Measurements from ENCODE around the gene RPAP3. TPM values are rescaled to one million over a fixed set of nuclear protein-coding genes. Genes with fewer than 3 reads are reported as not detected.
A peak's percentile ranks its signal among the peaks of the same experiment; 100 is the strongest.

Gene RPAP3
- total and polyA plus RNA-seq, 9 of the 15 experiments (the other 6 are each of a cell fraction or from before 2014, with no cell fraction given) = 40.0 to 92.1 (median 54.1) TPM

GRCh38 chr12:47636908-47637780, 68.7 kb downstream of the RPAP3 start:
- WGBS (ENCODE audit: insufficient coverage, low coverage, missing lambda C conversion rate) = 31% methylated on average over 8 of the region's 8 CpGs
- Histone ChIP-seq H3K9ac (ENCODE audit: insufficient read depth in 1 of 2, low read depth in 2 of 2, low read length in 2 of 2) (no peak overlapping the region), H3K27ac (ENCODE audit: extremely low read depth, low read depth, low read length) (peak overlapping the region; percentile 26; the same call in 1 of the 3 replicates), H3K4me1 (replicated peaks in 1 of 2; ENCODE audit: control insufficient read depth in 2 of 2, insufficient read depth in 2 of 2, low read length in 2 of 2) (peaks cover 0 to 7% of the 10 kb centered on the region in 2 experiments; a peak in 2 of 5 replicates), H3K9me1 (ENCODE audit: control insufficient read depth, insufficient read depth, low read length) (no peaks in the 10 kb centered on the region), H3K36me3 (ENCODE audit: control insufficient read depth, insufficient read depth, low read length) (peaks cover 3% of the 10 kb centered on the region; the same call in 2 of the 3 replicates), H2AFZ (ENCODE audit: low read depth, low read length) (no peak overlapping the region), H3K79me2 (ENCODE audit: control insufficient read depth, insufficient read depth, low read length) (no peaks in the 10 kb centered on the region), H4K20me1 (replicated peaks; ENCODE audit: control insufficient read depth, insufficient read depth, low read length) (no peaks in the 10 kb centered on the region), H3K4me3 (no peak overlapping the region), H3K27me3 (ENCODE audit: control insufficient read depth in 2 of 2, insufficient read depth in 2 of 2, low read length in 2 of 2) (no peaks in the 10 kb centered on the region), H3K9me3 (replicated peaks; ENCODE audit: control insufficient read depth, insufficient read depth, low read depth, low read length) (peaks cover 7% of the 10 kb centered on the region), H3K4me2 (ENCODE audit: insufficient read depth, low read length) (no peak overlapping the region)
- intact Hi-C loops (cut with micrococcal nuclease) = loop anchor here (5.0 kb wide), 1 partner anchor 90 kb away; no protein-coding TSS in a partner anchor
- ATAC-seq (peak; percentile 88), DNase-seq (ENCODE audit: extremely low read depth in 1 of 4, low spot score in 3 of 4) (peak in 2 of 4 experiments; percentile 17 to 78), FAIRE-seq (peak; percentile 87)
- POLR2A ChIA-PET = interaction anchor here (0.8 to 1.0 kb wide), 3 partner anchors 10 to 251 kb away, joined by 3 read pairs; no protein-coding TSS in a partner anchor
- in situ Hi-C loops (cut with MboI) = no loop called here
- CTCF ChIA-PET (ENCODE audit: low intra/inter-chr PET ratio) = no interaction called here
- BruUV-seq (replicated peaks) = no TSS peak
- TF ChIP-seq DACH1 (IDR thresholded peaks at IDR 0.05; ENCODE audit: partially characterized antibody) (peak; percentile 63), RNF219 (CRISPR knock-in tag; IDR thresholded peaks at IDR 0.05) (no peak), ZNF316 (IDR thresholded peaks at IDR 0.05) (peak; percentile 82), MAFF (IDR thresholded peaks at IDR 0.05; ENCODE audit: low read length) (peak; percentile 27; the same call in 1 of the 2 replicates), RAD21 (CRISPR knock-in tag; conservative IDR thresholded peaks at IDR 0.05 in 1 of 2, IDR thresholded peaks at IDR 0.05 in 1 of 2) (peak in 1 of 2 experiments; percentile 56; a peak in 2 of 4 replicates), RCOR1 (IDR thresholded peaks at IDR 0.05; ENCODE audit: borderline replicate concordance in 1 of 2, low read depth in 2 of 2, low read length in 2 of 2) (peak in 1 of 2 experiments; percentile 42; a peak in 1 of 4 replicates), TFAP4 (CRISPR knock-in tag; IDR thresholded peaks at IDR 0.05; ENCODE audit: borderline replicate concordance) (peak; percentile 92), TCF7 (IDR thresholded peaks at IDR 0.05; ENCODE audit: borderline replicate concordance) (no peak), SRSF7 (optimal IDR thresholded peaks at IDR 0.05; ENCODE audit: low read depth, low read length) (no peak), KLF13 (tag; IDR thresholded peaks at IDR 0.05; ENCODE audit: borderline replicate concordance, low read depth) (0 out of 2 replicates have a peak, but pooled peaks have one; percentile 20), CTBP1 (IDR thresholded peaks at IDR 0.05; ENCODE audit: borderline replicate concordance) (peak; percentile 66; the same call in 1 of the 2 replicates), SIRT6 (IDR thresholded peaks at IDR 0.05; ENCODE audit: low read depth, low read length) (no peak), NFE2 (IDR thresholded peaks at IDR 0.05; ENCODE audit: low read depth) (peak; percentile 68), SMC3 (conservative IDR thresholded peaks at IDR 0.05; ENCODE audit: insufficient read depth, low read depth, low read length) (peak; percentile 46; the same call in 1 of the 2 replicates)

All from K562 (cell line).